H9 (cell line): ENCODE measurements around the gene ACADM. TPM values are rescaled to one million over a fixed set of nuclear protein-coding genes. Genes with fewer than 3 reads are reported as not detected.
A peak's percentile ranks its signal among the peaks of the same experiment; 100 is the strongest.

Experiments
- DNase-seq: peaks from one replicate; pipeline ENCODE4 v3.0.0-alpha.2; 2017
- H2AFZ ChIP-seq: one replicate; pipeline ENCODE4 v1.6.1; 2013; ENCODE audit warnings: mild to moderate bottlenecking, low read length, control low read depth, moderate library complexity
- H2AK5ac ChIP-seq: 2 replicates; pipeline ENCODE4 v1.6.1; 2013; ENCODE audit warnings: low read length, control low read depth, mixed read lengths; ENCODE audit not compliant: insufficient read length
- H2BK120ac ChIP-seq: one replicate; pipeline ENCODE4 v1.6.1; 2013; ENCODE audit warnings: low read depth, mild to moderate bottlenecking, low read length, control low read depth, inconsistent platforms; ENCODE audit not compliant: poor library complexity, severe bottlenecking
- H2BK12ac ChIP-seq: 2 replicates; pipeline ENCODE4 v1.6.1; 2013; ENCODE audit warnings: low read length, control low read depth, mixed read lengths, low read depth; ENCODE audit not compliant: insufficient read length
- H2BK15ac ChIP-seq: 2 replicates; pipeline ENCODE4 v1.6.1; 2013; ENCODE audit warnings: low read depth, low read length, control low read depth
- H2BK20ac ChIP-seq: one replicate; pipeline ENCODE4 v1.6.1; 2013; ENCODE audit warnings: low read depth, mild to moderate bottlenecking, low read length, control low read depth, inconsistent platforms; ENCODE audit not compliant: poor library complexity, severe bottlenecking
- H2BK5ac ChIP-seq: 2 replicates; pipeline ENCODE4 v1.6.1; 2013; ENCODE audit warnings: low read length, control low read depth, mixed read lengths; ENCODE audit not compliant: insufficient read length
- H3K14ac ChIP-seq: 2 replicates; pipeline ENCODE4 v1.6.1; 2013; ENCODE audit warnings: low read length, control low read depth; ENCODE audit not compliant: insufficient read depth
- H3K18ac ChIP-seq: 2 replicates; pipeline ENCODE4 v1.6.1; 2013; ENCODE audit warnings: low read depth, mild to moderate bottlenecking, mixed read lengths, low read length, control low read depth; ENCODE audit not compliant: insufficient read length
- H3K23ac ChIP-seq: 2 replicates; pipeline ENCODE4 v1.6.1; 2013; ENCODE audit warnings: low read length, control low read depth, mixed read lengths, low read depth; ENCODE audit not compliant: insufficient read length
- H3K23me2 ChIP-seq: 2 replicates; pipeline ENCODE4 v1.6.1; 2013; ENCODE audit warnings: low read depth, mild to moderate bottlenecking, mixed read lengths, low read length, control low read depth; ENCODE audit not compliant: insufficient read length, poor library complexity, severe bottlenecking
- H3K27ac ChIP-seq: 2 replicates; pipeline ENCODE4 v1.5.1; 2013; ENCODE audit warnings: low read length, control low read depth, mixed read lengths, low read depth; ENCODE audit not compliant: insufficient read length
- H3K27me3 ChIP-seq: 2 replicates; pipeline ENCODE4 v1.6.1; 2013; ENCODE audit warnings: low read length, control low read depth, inconsistent platforms; ENCODE audit not compliant: insufficient read depth
- H3K4ac ChIP-seq: 2 replicates; pipeline ENCODE4 v1.6.1; 2013; ENCODE audit warnings: low read depth, mild to moderate bottlenecking, control low read depth, inconsistent platforms, low read length, moderate library complexity
- H3K4me1 ChIP-seq: 2 replicates; pipeline ENCODE4 v1.6.1; 2013; ENCODE audit warnings: low read length, control low read depth, inconsistent platforms; ENCODE audit not compliant: insufficient read depth
- H3K4me2 ChIP-seq: 2 replicates; pipeline ENCODE4 v1.6.1; 2013; ENCODE audit warnings: low read length, control low read depth, mixed read lengths; ENCODE audit not compliant: insufficient read length, insufficient read depth
- H3K56ac ChIP-seq: 2 replicates; pipeline ENCODE4 v1.6.1; 2013; ENCODE audit warnings: low read depth, mild to moderate bottlenecking, mixed read lengths, low read length, control low read depth; ENCODE audit not compliant: insufficient read length
- H3K79me1 ChIP-seq: 2 replicates; pipeline ENCODE4 v1.6.1; 2013; ENCODE audit warnings: low read depth, mild to moderate bottlenecking, moderate library complexity, low read length, control low read depth, inconsistent platforms; ENCODE audit not compliant: insufficient read depth, poor library complexity, severe bottlenecking
- H3K79me2 ChIP-seq: 2 replicates; pipeline ENCODE4 v1.6.1; 2013; ENCODE audit warnings: low read length, control low read depth, inconsistent platforms; ENCODE audit not compliant: insufficient read depth
- H3K9ac ChIP-seq: 2 replicates; pipeline ENCODE4 v1.6.1; 2013; ENCODE audit warnings: low read length, control low read depth, mixed read lengths; ENCODE audit not compliant: insufficient read length; ENCODE audit errors: extremely low read depth
- H3K9me3 ChIP-seq: one replicate; pipeline ENCODE4 v1.6.1; 2013; ENCODE audit warnings: low read depth, low read length, inconsistent platforms; ENCODE audit not compliant: control insufficient read depth
- H3T11ph ChIP-seq: one replicate; pipeline ENCODE4 v1.6.1; 2013; ENCODE audit warnings: mild to moderate bottlenecking, low read length, control low read depth, inconsistent platforms
- H4K20me1 ChIP-seq: one replicate; pipeline ENCODE4 v1.6.1; 2013; ENCODE audit not compliant: control insufficient read depth, insufficient read length, insufficient read depth
- H4K5ac ChIP-seq: 2 replicates; pipeline ENCODE4 v1.6.1; 2013; ENCODE audit warnings: low read depth, mild to moderate bottlenecking, mixed read lengths, low read length, control low read depth; ENCODE audit not compliant: insufficient read length
- H4K8ac ChIP-seq: replicated peaks from 2 replicates; pipeline ENCODE4 v1.6.1; 2013; ENCODE audit warnings: low read length, control low read depth, mixed read lengths, low read depth; ENCODE audit not compliant: insufficient read length
- H4K91ac ChIP-seq: 2 replicates; pipeline ENCODE4 v1.6.1; 2013; ENCODE audit warnings: low read depth, mild to moderate bottlenecking, moderate library complexity, mixed read lengths, low read length, control low read depth; ENCODE audit not compliant: insufficient read length
- H3K27ac Mint-ChIP-seq, 3 experiments: 2 replicates in 2 of 3; 3 replicates in 1 of 3; pipeline ENCODE4 v1.8.0; 2020 to 2021; ENCODE audit warnings: mixed read lengths in 3 of 3, mild to moderate bottlenecking in 1 of 3, moderate library complexity in 1 of 3
- H3K27me3 Mint-ChIP-seq: 2 replicates; pipeline ENCODE4 v1.8.0; 2021; ENCODE audit warnings: low read depth, mild to moderate bottlenecking, moderate library complexity, mixed read lengths
- H3K36me3 Mint-ChIP-seq, 3 experiments: 2 replicates in 2 of 3; 3 replicates in 1 of 3; pipeline ENCODE4 v1.8.0; 2020 to 2021; ENCODE audit warnings: low read depth in 3 of 3, mixed read lengths in 3 of 3; ENCODE audit not compliant: insufficient read depth in 1 of 3
- H3K4me1 Mint-ChIP-seq, 2 experiments: 2 replicates each; pipeline ENCODE4 v1.8.0; 2020; ENCODE audit warnings: mixed read lengths in 2 of 2
- H3K4me3 Mint-ChIP-seq, 2 experiments: 2 replicates in 1 of 2; 3 replicates in 1 of 2; pipeline ENCODE4 v1.8.0; 2020 to 2021; ENCODE audit warnings: mild to moderate bottlenecking in 2 of 2, mixed read lengths in 2 of 2, moderate library complexity in 1 of 2
- H3K9me3 Mint-ChIP-seq, 2 experiments: 2 replicates in 1 of 2; 3 replicates in 1 of 2; pipeline ENCODE4 v1.8.0; 2020; ENCODE audit warnings: mild to moderate bottlenecking in 2 of 2, mixed read lengths in 2 of 2, moderate library complexity in 1 of 2
- WGBS: extraction: QIAGEN DNeasy Blood & Tissue Kit; methylation state at CpG from one replicate; pipeline ENCODE4 v1.1.7; 2013; ENCODE audit warnings: missing lambda C conversion rate, low lambda C conversion rate, mixed read lengths; ENCODE audit not compliant: insufficient read length; ENCODE audit errors: extremely low coverage; 5-methylcytosine and 5-hydroxymethylcytosine counted together
- total RNA-seq: library from RNA; stranded (reverse); gene quantifications from 2 replicates; pipeline ENCODE4 v1.2.1, GENCODE V29; 2021
- TF ChIP-seq, protein P1 (sequence below): fragments of 200-600 bp; sonication (generic); conservative IDR thresholded peaks from 3 replicates; pipeline ENCODE4 v1.8.0; 2021; ENCODE audit warnings: antibody characterized with exemption, mild to moderate bottlenecking

ACADM gene
- total RNA-seq, 1 experiment from 2014 or later = 51.3 TPM

GRCh38 chr1:75725266-75725665, 757 bp downstream of the ACADM start:
- Mint-ChIP-seq H3K4me1 (peaks cover 37 to 40% of the 10 kb centered on the region in 2 experiments), H3K36me3 (peaks cover 0 to 8% (median 6%) of the 10 kb centered on the region in 3 experiments; a peak in 4 of 7 replicates), H3K27ac (no peak overlapping the region), H3K9me3 (peaks cover 0 to 5% of the 10 kb centered on the region in 2 experiments; a peak in 2 of 5 replicates), H3K27me3 (peaks cover 4% of the 10 kb centered on the region), H3K4me3 (peak overlapping the region; percentile 98)
- Histone ChIP-seq H3K4ac (no peak overlapping the region), H3K18ac (no peak overlapping the region), H4K20me1 (no peaks in the 10 kb centered on the region), H2BK15ac (no peak overlapping the region), H3K4me2 (peak overlapping the region; percentile 83), H3T11ph (no peak overlapping the region), H4K91ac (no peak overlapping the region), H2BK12ac (no peak overlapping the region), H3K23me2 (peaks cover 7% of the 10 kb centered on the region), H2BK5ac (no peak overlapping the region), H3K9me3 (no peaks in the 10 kb centered on the region), H3K79me2 (peaks cover 2% of the 10 kb centered on the region; the same call in 1 of the 2 replicates), H2AK5ac (no peak overlapping the region), H3K9ac (no peak overlapping the region), H3K14ac (no peak overlapping the region), H4K8ac (no peak overlapping the region), H4K5ac (no peak overlapping the region), H3K79me1 (peaks cover 2% of the 10 kb centered on the region), H2BK120ac (no peak overlapping the region), H3K27ac (no peak overlapping the region), H2AFZ (no peak overlapping the region), H2BK20ac (no peak overlapping the region), H3K27me3 (no peaks in the 10 kb centered on the region), H3K23ac (no peak overlapping the region), H3K56ac (no peak overlapping the region), H3K4me1 (peaks cover 2% of the 10 kb centered on the region; the same call in 1 of the 2 replicates)
- TF ChIP-seq, protein P1, sequence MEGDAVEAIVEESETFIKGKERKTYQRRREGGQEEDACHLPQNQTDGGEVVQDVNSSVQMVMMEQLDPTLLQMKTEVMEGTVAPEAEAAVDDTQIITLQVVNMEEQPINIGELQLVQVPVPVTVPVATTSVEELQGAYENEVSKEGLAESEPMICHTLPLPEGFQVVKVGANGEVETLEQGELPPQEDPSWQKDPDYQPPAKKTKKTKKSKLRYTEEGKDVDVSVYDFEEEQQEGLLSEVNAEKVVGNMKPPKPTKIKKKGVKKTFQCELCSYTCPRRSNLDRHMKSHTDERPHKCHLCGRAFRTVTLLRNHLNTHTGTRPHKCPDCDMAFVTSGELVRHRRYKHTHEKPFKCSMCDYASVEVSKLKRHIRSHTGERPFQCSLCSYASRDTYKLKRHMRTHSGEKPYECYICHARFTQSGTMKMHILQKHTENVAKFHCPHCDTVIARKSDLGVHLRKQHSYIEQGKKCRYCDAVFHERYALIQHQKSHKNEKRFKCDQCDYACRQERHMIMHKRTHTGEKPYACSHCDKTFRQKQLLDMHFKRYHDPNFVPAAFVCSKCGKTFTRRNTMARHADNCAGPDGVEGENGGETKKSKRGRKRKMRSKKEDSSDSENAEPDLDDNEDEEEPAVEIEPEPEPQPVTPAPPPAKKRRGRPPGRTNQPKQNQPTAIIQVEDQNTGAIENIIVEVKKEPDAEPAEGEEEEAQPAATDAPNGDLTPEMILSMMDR = no peak
- WGBS = no CpG with 5 or more reads among the region's 1 CpG
- DNase-seq = no peak
